Osteoblast (primary cell): ENCODE data around the gene MYLK. TPM values are rescaled to one million over a fixed set of nuclear protein-coding genes. Genes with fewer than 3 reads are reported as not detected.

ENCODE experiments used
- DNase-seq: peaks from one replicate; pipeline ENCODE4 v3.0.0; 2011; ENCODE audit warnings: low spot score, mixed read lengths; ENCODE audit not compliant: insufficient read length; ENCODE audit errors: missing footprints
- H2AFZ ChIP-seq: 2 replicates; pipeline ENCODE4 v1.6.0; 2011; ENCODE audit warnings: mild to moderate bottlenecking, low read length
- H3K27ac ChIP-seq: 2 replicates; pipeline ENCODE4 v1.5.1; 2011; ENCODE audit warnings: mild to moderate bottlenecking, low read depth, low read length, moderate library complexity
- H3K27me3 ChIP-seq: 2 replicates; pipeline ENCODE4 v1.6.0; 2012; ENCODE audit warnings: mild to moderate bottlenecking, control low read depth, inconsistent platforms, low read length, moderate library complexity; ENCODE audit not compliant: insufficient read depth
- H3K36me3 ChIP-seq: 2 replicates; pipeline ENCODE4 v1.5.1; 2011; ENCODE audit warnings: mild to moderate bottlenecking, low read length, control low read depth, moderate library complexity; ENCODE audit not compliant: insufficient read depth
- H3K4me1 ChIP-seq: 2 replicates; pipeline ENCODE4 v1.5.1; 2011; ENCODE audit warnings: mild to moderate bottlenecking, low read length, control low read depth, moderate library complexity; ENCODE audit not compliant: insufficient read depth
- H3K4me2 ChIP-seq: 2 replicates; pipeline ENCODE4 v1.6.0; 2011; ENCODE audit warnings: mild to moderate bottlenecking, low read length; ENCODE audit not compliant: insufficient read depth
- H3K4me3 ChIP-seq: fragments of 200-600 bp; sonication (generic); 3 replicates; pipeline ENCODE4 v1.5.1; 2012; ENCODE audit warnings: mild to moderate bottlenecking, low read length, inconsistent platforms; ENCODE audit not compliant: insufficient read depth
- H3K79me2 ChIP-seq: 2 replicates; pipeline ENCODE4 v1.6.0; 2012; ENCODE audit warnings: mild to moderate bottlenecking, low read length, control low read depth, inconsistent platforms; ENCODE audit not compliant: insufficient read depth
- H3K9me3 ChIP-seq: 2 replicates; pipeline ENCODE4 v1.5.1; 2011; ENCODE audit warnings: low read depth, low read length, control low read depth
- H4K20me1 ChIP-seq: 2 replicates; pipeline ENCODE4 v1.6.0; 2012; ENCODE audit warnings: mild to moderate bottlenecking, low read length, control low read depth; ENCODE audit not compliant: insufficient read depth
- CTCF ChIP-seq: IDR thresholded peaks from 2 replicates; pipeline ENCODE4 v1.5.1; 2011; ENCODE audit warnings: mild to moderate bottlenecking, low read depth, low read length, moderate library complexity; ENCODE audit errors: extremely low read depth
- total RNA-seq: library from RNA; depleted of rRNA; stranded (reverse); fragments of >200 nt; gene quantifications from 2 replicates; pipeline ENCODE4 v1.2.3, GENCODE V29; 2012

The MYLK gene
- total RNA-seq, 1 donor, result 268 TPM

GRCh38 chr3:123769356-123769743, 114.8 kb downstream of the MYLK start:
- no peaks in the 10 kb centered on the region for H3K9me3 ChIP-seq
- no peak for TF ChIP-seq CTCF
- peaks cover 12% of the 10 kb centered on the region for H3K79me2 ChIP-seq
- no peaks in the 10 kb centered on the region for H3K27me3 ChIP-seq
- H3K4me2 ChIP-seq, result no peak overlapping the region
- no peak overlapping the region for H3K4me3 ChIP-seq
- no peak overlapping the region for H3K27ac ChIP-seq
- H3K36me3 ChIP-seq, result peaks cover 10% of the 10 kb centered on the region
- H4K20me1 ChIP-seq, result no peaks in the 10 kb centered on the region
- H3K4me1 ChIP-seq, result peaks cover 38% of the 10 kb centered on the region
- no peak for DNase-seq
- H2AFZ ChIP-seq, result no peak overlapping the region

GRCh38 chr3:123768480-123769355, 115.4 kb downstream of the MYLK start:
- no peak for TF ChIP-seq CTCF
- Histone ChIP-seq H3K79me2 (peaks cover 12% of the 10 kb centered on the region), H3K4me3 (no peak overlapping the region), H4K20me1 (no peaks in the 10 kb centered on the region), H2AFZ (no peak overlapping the region), H3K4me2 (no peak overlapping the region), H3K9me3 (no peaks in the 10 kb centered on the region), H3K27ac (peak overlapping the region; percentile 22), H3K27me3 (no peaks in the 10 kb centered on the region), H3K4me1 (peaks cover 31% of the 10 kb centered on the region), H3K36me3 (peaks cover 11% of the 10 kb centered on the region)
- no peak for DNase-seq

DNA sequence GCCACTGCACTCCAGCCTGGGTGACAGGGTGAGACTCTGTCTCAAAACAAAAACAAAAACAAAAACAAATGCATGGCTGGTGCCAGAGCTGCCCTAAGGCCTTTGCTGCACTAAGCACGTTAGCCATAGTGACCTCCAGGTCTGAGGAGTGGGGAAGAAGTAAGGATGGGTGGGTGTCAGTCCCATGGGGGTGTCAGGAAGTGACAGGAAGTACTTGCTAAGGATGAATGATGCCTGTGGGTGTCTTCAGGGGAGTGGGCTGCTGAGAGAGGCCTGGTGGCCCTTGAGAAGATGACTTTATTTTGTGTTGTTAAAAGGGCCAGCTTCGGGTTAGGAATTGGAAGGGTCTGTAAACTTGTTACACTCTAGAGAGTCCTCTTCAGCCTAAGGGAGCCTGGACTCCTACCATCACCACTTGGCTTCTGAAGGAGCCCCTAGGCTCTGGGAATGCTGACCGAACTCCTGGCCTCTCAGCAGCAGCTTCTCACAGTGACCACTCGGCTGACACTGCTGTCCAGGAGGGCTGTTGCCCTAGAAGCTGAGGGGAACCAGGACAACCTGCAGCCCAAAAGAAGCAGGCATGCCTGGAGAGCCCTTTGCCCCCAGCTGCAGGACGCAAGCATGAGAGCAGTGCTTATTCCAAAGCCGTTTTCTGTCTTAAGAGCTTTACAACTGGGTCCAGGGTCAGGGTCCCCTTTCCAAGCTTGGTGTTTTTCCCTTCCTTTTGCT, 116.4 kb downstream of the MYLK start:
- no peak overlapping the region for H3K27ac ChIP-seq
- H3K4me3 ChIP-seq, result no peak overlapping the region
- no peak for DNase-seq
- no peaks in the 10 kb centered on the region for H4K20me1 ChIP-seq
- H2AFZ ChIP-seq, result no peak overlapping the region
- H3K9me3 ChIP-seq, result no peaks in the 10 kb centered on the region
- H3K4me2 ChIP-seq, result no peak overlapping the region
- no peak for TF ChIP-seq CTCF
- peaks cover 12% of the 10 kb centered on the region for H3K79me2 ChIP-seq
- peaks cover 16% of the 10 kb centered on the region for H3K36me3 ChIP-seq
- peaks cover 25% of the 10 kb centered on the region for H3K4me1 ChIP-seq
- H3K27me3 ChIP-seq, result no peaks in the 10 kb centered on the region

- H3K79me2 ChIP-seq, result peaks cover 12% of the 10 kb centered on the region
- no peak overlapping the region for H3K4me2 ChIP-seq
- TF ChIP-seq CTCF, result no peak
- peaks cover 16% of the 10 kb centered on the region for H3K36me3 ChIP-seq
- no peaks in the 10 kb centered on the region for H3K27me3 ChIP-seq
- no peak for DNase-seq
- H3K4me1 ChIP-seq, result peaks cover 25% of the 10 kb centered on the region
- H4K20me1 ChIP-seq, result no peaks in the 10 kb centered on the region
- no peak overlapping the region for H3K4me3 ChIP-seq
- H2AFZ ChIP-seq, result no peak overlapping the region
- no peak overlapping the region for H3K27ac ChIP-seq
- no peaks in the 10 kb centered on the region for H3K9me3 ChIP-seq
These were observed 117.1 kb downstream of the MYLK start for GRCh38 chr3:123767009-123767372.
